Measurements from ENCODE around the gene LRP2. TPM values are rescaled to one million over a fixed set of nuclear protein-coding genes. Genes with fewer than 3 reads are reported as not detected.

The LRP2 gene
- total and polyA plus RNA-seq, 2 of the 4 experiments (the other 2 are of a cell fraction): not detected

- H4K20me1 ChIP-seq (ENCODE audit: insufficient read depth, low read length): no peaks in the 10 kb centered on the region
- H2BK120ac ChIP-seq (ENCODE audit: low read depth, low read length): no peak overlapping the region
- H3K23ac ChIP-seq (ENCODE audit: low read depth, low read length): no peak overlapping the region
- in situ Hi-C loops (cut with MboI; ENCODE audit: low sequenced_read_pairs) (no loop called here), intact Hi-C loops (cut with micrococcal nuclease) (no loop called here), dilution Hi-C loops (cut with HindIII; ENCODE audit: low sequenced_read_pairs, unreplicated experiment) (no loop called here)
- no peak overlapping the region for H3K18ac ChIP-seq (ENCODE audit: low read depth, low read length)
- DNase-seq (no peak), ATAC-seq (ENCODE audit: low read depth) (no peak)
- no peak overlapping the region for H2BK15ac ChIP-seq (ENCODE audit: low read depth, low read length)
- CTCF ChIA-PET: no interaction called here
- no peak overlapping the region for H3K9ac ChIP-seq (ENCODE audit: low read depth, low read length)
- 80% methylated on average over 1 of the region's 4 CpGs; no CpG with 5 or more reads in 1 of the 2 experiments for WGBS, 2 experiments (ENCODE audit: extremely low coverage in 2 of 2, insufficient read length in 1 of 2)
- TF ChIP-seq BHLHE40 (IDR thresholded peaks at IDR 0.05; ENCODE audit: low read depth, low read length) (no peak), ELK1 (IDR thresholded peaks at IDR 0.05; ENCODE audit: borderline replicate concordance, low read depth, low read length) (no peak), RCOR1 (IDR thresholded peaks at IDR 0.05; ENCODE audit: insufficient replicate concordance, low read length) (no peak), POLR2A (IDR thresholded peaks at IDR 0.05; ENCODE audit: low read depth, low read length) (no peak), NFE2L2 (IDR thresholded peaks at IDR 0.05; ENCODE audit: low read depth, low read length) (no peak), CHD1 (IDR thresholded peaks at IDR 0.05; ENCODE audit: low read depth, low read length) (no peak), SMC3 (IDR thresholded peaks at IDR 0.05; ENCODE audit: low read depth, low read length) (no peak)
- TF ChIP-seq, protein P1, sequence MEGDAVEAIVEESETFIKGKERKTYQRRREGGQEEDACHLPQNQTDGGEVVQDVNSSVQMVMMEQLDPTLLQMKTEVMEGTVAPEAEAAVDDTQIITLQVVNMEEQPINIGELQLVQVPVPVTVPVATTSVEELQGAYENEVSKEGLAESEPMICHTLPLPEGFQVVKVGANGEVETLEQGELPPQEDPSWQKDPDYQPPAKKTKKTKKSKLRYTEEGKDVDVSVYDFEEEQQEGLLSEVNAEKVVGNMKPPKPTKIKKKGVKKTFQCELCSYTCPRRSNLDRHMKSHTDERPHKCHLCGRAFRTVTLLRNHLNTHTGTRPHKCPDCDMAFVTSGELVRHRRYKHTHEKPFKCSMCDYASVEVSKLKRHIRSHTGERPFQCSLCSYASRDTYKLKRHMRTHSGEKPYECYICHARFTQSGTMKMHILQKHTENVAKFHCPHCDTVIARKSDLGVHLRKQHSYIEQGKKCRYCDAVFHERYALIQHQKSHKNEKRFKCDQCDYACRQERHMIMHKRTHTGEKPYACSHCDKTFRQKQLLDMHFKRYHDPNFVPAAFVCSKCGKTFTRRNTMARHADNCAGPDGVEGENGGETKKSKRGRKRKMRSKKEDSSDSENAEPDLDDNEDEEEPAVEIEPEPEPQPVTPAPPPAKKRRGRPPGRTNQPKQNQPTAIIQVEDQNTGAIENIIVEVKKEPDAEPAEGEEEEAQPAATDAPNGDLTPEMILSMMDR (conservative IDR thresholded peaks at IDR 0.05; ENCODE audit: low read depth, low read length): no peak
- no peak overlapping the region for H4K8ac ChIP-seq (ENCODE audit: low read depth in 2 of 2, low read length in 2 of 2)
- H3K4me3 ChIP-seq (ENCODE audit: insufficient read depth, low read depth, low read length): no peak overlapping the region
- H2AK9ac ChIP-seq (replicated peaks; ENCODE audit: low read depth, low read length, poor library complexity): no peak overlapping the region
- no peak overlapping the region for H3K4ac ChIP-seq (ENCODE audit: low read depth, low read length)
- H4K5ac ChIP-seq (ENCODE audit: low read depth, low read length): no peak overlapping the region
- H2BK5ac ChIP-seq (ENCODE audit: low read depth, low read length, poor library complexity, severe bottlenecking): no peak overlapping the region
- H3K36me3 ChIP-seq (ENCODE audit: control insufficient read depth, insufficient read depth, low read length): no peaks in the 10 kb centered on the region
- no peak overlapping the region for H4K91ac ChIP-seq (ENCODE audit: insufficient read depth, low read depth, low read length)
- no peak overlapping the region for H3K56ac ChIP-seq (ENCODE audit: extremely low read depth, insufficient read depth, low read length)
- no peak overlapping the region for H2BK20ac ChIP-seq (ENCODE audit: low read depth, low read length)
- H3K4me2 ChIP-seq (ENCODE audit: low read depth, low read length): no peak overlapping the region
- H2AFZ ChIP-seq (replicated peaks; ENCODE audit: low read length, poor library complexity): no peak overlapping the region
- no peak overlapping the region for H3K14ac ChIP-seq (replicated peaks; ENCODE audit: low read depth, low read length)
- H3K9me3 ChIP-seq (ENCODE audit: control insufficient read depth, insufficient read depth, low read length): no peaks in the 10 kb centered on the region
- H2AK5ac ChIP-seq (ENCODE audit: low read depth, low read length): no peak overlapping the region
- POLR2A ChIA-PET (ENCODE audit: unreplicated experiment): no interaction called here
- H3K27me3 ChIP-seq (ENCODE audit: control insufficient read depth, insufficient read depth, low read length): no peaks in the 10 kb centered on the region
- H3K79me1 ChIP-seq (ENCODE audit: low read depth in 1 of 2, low read length in 2 of 2): no peaks in the 10 kb centered on the region
- H3K9me1 ChIP-seq (ENCODE audit: insufficient read depth, low read length): no peaks in the 10 kb centered on the region
- no TSS peak for BruUV-seq (replicated peaks)
- H3K27ac ChIP-seq (ENCODE audit: insufficient read depth, low read length): no peak overlapping the region
- H3K4me1 ChIP-seq (ENCODE audit: control insufficient read depth, insufficient read depth, low read length): no peaks in the 10 kb centered on the region
These were observed 243.1 kb downstream of the LRP2 start for GRCh38 chr2:169119123-169119760.
